AG09319 (cell line): ENCODE measurements around the gene KRT81.

Experiments used
- DNase-seq: peaks from one replicate; pipeline ENCODE4 v3.0.0-alpha.2; 2010; ENCODE audit warnings: low read depth; ENCODE audit errors: extremely low read depth
- CTCF ChIP-seq: IDR thresholded peaks from 2 replicates; pipeline ENCODE4 v1.5.1; 2011; ENCODE audit warnings: low read depth, mild to moderate bottlenecking, inconsistent platforms, low read length, moderate library complexity

Gene KRT81

GRCh38 chr12:52251367-52252051 is 39.8 kb downstream of the KRT81 start:
- no peak for TF ChIP-seq CTCF
- DNase-seq = no peak

- TF ChIP-seq CTCF = no peak
- no peak for DNase-seq
Measured at GRCh38 chr12:52250048-52250990, 41.0 kb downstream of the KRT81 start.

- no peak for TF ChIP-seq CTCF
- no peak for DNase-seq
Measured at GRCh38 chr12:52249511-52250047, 41.8 kb downstream of the KRT81 start.

GRCh38 chr12:52248541-52249461 is 42.5 kb downstream of the KRT81 start:
- TF ChIP-seq CTCF = no peak
- DNase-seq = no peak

- no peak for TF ChIP-seq CTCF
- DNase-seq = no peak
Measured at GRCh38 chr12:52247622-52248540, 43.5 kb downstream of the KRT81 start.

GRCh38 chr12:52246720-52247621 is 44.4 kb downstream of the KRT81 start:
- no peak for DNase-seq
- TF ChIP-seq CTCF = no peak
